Loucy (cell line): Measurements from ENCODE around the gene TNIP1.
A peak's percentile ranks its signal among the peaks of the same experiment; 100 is the strongest.

Experiments used
- H2AFZ ChIP-seq: fragments of 200-600 bp; sonication (generic); 2 replicates; pipeline ENCODE4 v1.6.0; 2016; ENCODE audit warnings: antibody characterized with exemption, mild to moderate bottlenecking, low read length, moderate library complexity
- H3F3A ChIP-seq: fragments of 200-600 bp; 2 replicates; pipeline ENCODE4 v1.6.0; 2016; ENCODE audit warnings: antibody characterized with exemption, low read depth, mild to moderate bottlenecking
- H3K27me3 ChIP-seq: fragments of 200-600 bp; sonication (generic); 2 replicates; pipeline ENCODE4 v1.6.1; 2014; ENCODE audit warnings: low read length, mild to moderate bottlenecking; ENCODE audit not compliant: insufficient read depth, poor library complexity, severe bottlenecking
- H3K36me3 ChIP-seq: fragments of 200-600 bp; sonication (generic); 2 replicates; pipeline ENCODE4 v1.6.1; 2016; ENCODE audit warnings: low read length; ENCODE audit not compliant: insufficient read depth
- H3K4me1 ChIP-seq: fragments of 200-600 bp; sonication (generic); 2 replicates; pipeline ENCODE4 v1.5.1; 2014; ENCODE audit warnings: low read length, mild to moderate bottlenecking; ENCODE audit not compliant: insufficient read depth, poor library complexity, severe bottlenecking
- H3K4me2 ChIP-seq: fragments of 200-600 bp; sonication (generic); 2 replicates; pipeline ENCODE4 v1.6.0; 2014; ENCODE audit warnings: antibody characterized with exemption, low read length, low read depth, mild to moderate bottlenecking; ENCODE audit not compliant: poor library complexity, severe bottlenecking
- H3K4me3 ChIP-seq: fragments of 200-600 bp; sonication (generic); 2 replicates; pipeline ENCODE4 v1.5.1; 2014; ENCODE audit warnings: low read length, mild to moderate bottlenecking, mixed read lengths; ENCODE audit not compliant: poor library complexity, severe bottlenecking
- H3K79me2 ChIP-seq: fragments of 200-600 bp; sonication (generic); 2 replicates; pipeline ENCODE4 v1.6.1; 2014; ENCODE audit warnings: low read length; ENCODE audit not compliant: insufficient read depth
- H3K9ac ChIP-seq: fragments of 200-600 bp; sonication (generic); 2 replicates; pipeline ENCODE4 v1.6.0; 2014; ENCODE audit warnings: mild to moderate bottlenecking, low read depth, low read length, moderate library complexity; ENCODE audit not compliant: poor library complexity, severe bottlenecking
- H3K9me2 ChIP-seq: fragments of 200-600 bp; sonication (generic); replicated peaks from 2 replicates; pipeline ENCODE4 v1.6.1; 2016; ENCODE audit warnings: low read depth, low read length, mixed read lengths
- H3K9me3 ChIP-seq: fragments of 200-600 bp; sonication (generic); 2 replicates; pipeline ENCODE4 v1.6.1; 2014; ENCODE audit warnings: mild to moderate bottlenecking, antibody characterized with exemption, low read length, low read depth; ENCODE audit not compliant: insufficient read depth
- H4K20me1 ChIP-seq: fragments of 200-600 bp; sonication (generic); 2 replicates; pipeline ENCODE4 v1.6.0; 2014; ENCODE audit warnings: antibody characterized with exemption, low read length, mild to moderate bottlenecking; ENCODE audit not compliant: insufficient read depth, poor library complexity, severe bottlenecking
- EZH2phosphoT487 ChIP-seq: fragments of 200-600 bp; IDR thresholded peaks from 2 replicates; pipeline ENCODE4 v1.6.1; 2018; ENCODE audit warnings: antibody characterized with exemption, mild to moderate bottlenecking, moderate library complexity, borderline replicate concordance
- TF ChIP-seq, protein P1 (sequence below): fragments of 200-600 bp; sonication (generic); conservative IDR thresholded peaks from 2 replicates; pipeline ENCODE4 v1.5.1; 2014; ENCODE audit warnings: mild to moderate bottlenecking, antibody characterized with exemption, low read length

Gene TNIP1

GRCh38 chr5:151048526-151048925, 32.3 kb downstream of the TNIP1 start:
- Histone ChIP-seq H2AFZ (no peak overlapping the region), H3K36me3 (peaks cover 95% of the 10 kb centered on the region), H3K9me2 (no peaks in the 10 kb centered on the region), H3K4me2 (no peak overlapping the region), H3K9me3 (no peaks in the 10 kb centered on the region), H3F3A (no peaks in the 10 kb centered on the region), H3K4me3 (no peak overlapping the region), H4K20me1 (no peaks in the 10 kb centered on the region), H3K9ac (no peak overlapping the region), H3K79me2 (no peaks in the 10 kb centered on the region), H3K27me3 (no peaks in the 10 kb centered on the region), H3K4me1 (peaks cover 4% of the 10 kb centered on the region)
- TF ChIP-seq, protein P1, sequence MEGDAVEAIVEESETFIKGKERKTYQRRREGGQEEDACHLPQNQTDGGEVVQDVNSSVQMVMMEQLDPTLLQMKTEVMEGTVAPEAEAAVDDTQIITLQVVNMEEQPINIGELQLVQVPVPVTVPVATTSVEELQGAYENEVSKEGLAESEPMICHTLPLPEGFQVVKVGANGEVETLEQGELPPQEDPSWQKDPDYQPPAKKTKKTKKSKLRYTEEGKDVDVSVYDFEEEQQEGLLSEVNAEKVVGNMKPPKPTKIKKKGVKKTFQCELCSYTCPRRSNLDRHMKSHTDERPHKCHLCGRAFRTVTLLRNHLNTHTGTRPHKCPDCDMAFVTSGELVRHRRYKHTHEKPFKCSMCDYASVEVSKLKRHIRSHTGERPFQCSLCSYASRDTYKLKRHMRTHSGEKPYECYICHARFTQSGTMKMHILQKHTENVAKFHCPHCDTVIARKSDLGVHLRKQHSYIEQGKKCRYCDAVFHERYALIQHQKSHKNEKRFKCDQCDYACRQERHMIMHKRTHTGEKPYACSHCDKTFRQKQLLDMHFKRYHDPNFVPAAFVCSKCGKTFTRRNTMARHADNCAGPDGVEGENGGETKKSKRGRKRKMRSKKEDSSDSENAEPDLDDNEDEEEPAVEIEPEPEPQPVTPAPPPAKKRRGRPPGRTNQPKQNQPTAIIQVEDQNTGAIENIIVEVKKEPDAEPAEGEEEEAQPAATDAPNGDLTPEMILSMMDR, result no peak
- TF ChIP-seq EZH2phosphoT487, result no peak

- no peaks in the 10 kb centered on the region for H4K20me1 ChIP-seq
- H3K9ac ChIP-seq, result no peak overlapping the region
- no peaks in the 10 kb centered on the region for H3K27me3 ChIP-seq
- no peak for TF ChIP-seq EZH2phosphoT487
- TF ChIP-seq, protein P1, result peak; percentile 92
- H3K36me3 ChIP-seq, result peaks cover 98% of the 10 kb centered on the region
- no peaks in the 10 kb centered on the region for H3K79me2 ChIP-seq
- H3K9me2 ChIP-seq, result no peaks in the 10 kb centered on the region
- no peaks in the 10 kb centered on the region for H3K9me3 ChIP-seq
- H3K4me2 ChIP-seq, result no peak overlapping the region
- H3K4me3 ChIP-seq, result no peak overlapping the region
- peaks cover 4% of the 10 kb centered on the region for H3K4me1 ChIP-seq
- H2AFZ ChIP-seq, result no peak overlapping the region
- H3F3A ChIP-seq, result no peaks in the 10 kb centered on the region
Observed at GRCh38 chr5:151047814-151048425, 32.9 kb downstream of the TNIP1 start.

DNA sequence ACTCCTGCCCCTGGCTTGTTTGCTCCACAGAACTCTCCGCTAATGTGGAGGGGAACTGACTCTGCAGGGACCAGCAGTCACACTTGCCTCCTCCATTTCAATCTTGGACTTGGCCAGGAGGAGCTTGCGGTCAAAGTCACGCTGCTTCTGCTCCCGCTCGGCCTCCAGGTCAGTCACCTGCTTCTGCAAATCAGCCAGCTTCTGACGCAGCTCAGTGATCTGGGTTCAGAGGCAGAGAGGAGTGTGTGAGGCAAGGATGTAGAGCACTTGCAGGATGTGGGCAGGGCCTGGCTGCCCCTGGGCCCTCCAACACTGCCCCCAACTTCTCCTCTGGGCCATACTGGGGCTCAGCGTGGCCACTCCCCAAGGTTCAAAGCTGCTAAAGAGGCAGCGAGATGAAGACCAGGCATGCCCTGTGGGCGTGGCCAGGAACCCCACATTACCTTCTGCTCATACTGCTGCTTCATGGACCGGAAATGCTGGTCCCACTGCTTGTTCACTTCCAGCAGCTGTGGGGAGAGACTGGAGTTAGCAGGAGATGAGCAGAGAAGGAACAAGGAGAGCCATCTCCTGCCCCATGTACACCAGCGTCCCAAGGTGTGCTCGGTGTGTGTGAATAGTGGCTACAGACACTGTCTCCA, 38.3 kb downstream of the TNIP1 start:
- H3K27me3 ChIP-seq, result no peaks in the 10 kb centered on the region
- no peaks in the 10 kb centered on the region for H3K4me1 ChIP-seq
- no peaks in the 10 kb centered on the region for H3F3A ChIP-seq
- H4K20me1 ChIP-seq, result no peaks in the 10 kb centered on the region
- H2AFZ ChIP-seq, result no peak overlapping the region
- no peaks in the 10 kb centered on the region for H3K9me2 ChIP-seq
- H3K9ac ChIP-seq, result no peak overlapping the region
- H3K9me3 ChIP-seq, result no peaks in the 10 kb centered on the region
- no peak overlapping the region for H3K4me3 ChIP-seq
- H3K4me2 ChIP-seq, result no peak overlapping the region
- TF ChIP-seq, protein P1, result no peak
- no peak for TF ChIP-seq EZH2phosphoT487
- H3K79me2 ChIP-seq, result no peaks in the 10 kb centered on the region
- H3K36me3 ChIP-seq, result peaks cover 99% of the 10 kb centered on the region
